Left forelimb (tissue), 1 donor: ENCODE results near the gene H6PD.

Source experiments
- DNase-seq: peaks from one replicate; pipeline ENCODE4 v3.0.0-alpha.2; 2018; ENCODE audit warnings: low spot score

H6PD gene

DNA sequence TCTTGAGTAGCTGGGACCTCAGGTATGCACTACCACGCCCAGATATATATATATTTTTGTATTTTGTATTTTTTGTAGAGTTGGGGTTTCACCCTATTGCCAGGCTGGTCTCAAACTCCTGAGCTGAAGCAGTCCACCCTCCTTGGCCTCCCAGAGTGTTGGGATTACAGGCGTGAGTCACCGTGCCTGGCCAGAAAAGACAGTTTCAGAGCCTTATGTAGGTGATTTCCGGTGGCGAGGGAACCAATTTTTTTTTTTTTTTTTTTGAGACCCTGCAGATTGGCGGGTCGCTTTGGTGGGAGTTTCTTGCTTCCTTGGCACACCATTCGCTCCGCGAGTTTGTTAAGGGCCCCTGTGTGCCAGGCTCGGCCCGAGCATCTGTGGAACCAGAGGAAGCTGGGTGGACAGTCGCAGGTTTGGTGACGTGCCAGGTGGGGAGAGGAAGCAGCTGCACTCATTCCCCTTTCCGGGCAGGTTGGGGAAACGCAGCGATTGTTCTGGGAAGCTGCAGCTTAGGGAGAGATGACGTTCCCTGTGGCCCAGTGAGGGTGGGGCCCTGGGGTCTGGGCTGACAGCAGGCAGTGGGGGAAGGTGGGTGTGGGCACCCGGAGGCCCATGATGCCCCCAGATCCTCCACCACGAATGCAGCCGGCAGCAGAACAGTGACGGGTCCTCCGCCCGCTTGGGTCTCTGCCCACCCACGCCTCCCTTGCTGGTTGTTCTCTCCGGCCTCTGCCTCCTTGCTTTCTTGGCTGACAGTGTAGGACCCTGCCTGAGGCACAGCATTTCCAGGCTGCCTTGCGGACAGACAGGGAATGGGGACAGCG, 83.2 kb downstream of the H6PD start:
- peak; percentile 79 for DNase-seq

DNA sequence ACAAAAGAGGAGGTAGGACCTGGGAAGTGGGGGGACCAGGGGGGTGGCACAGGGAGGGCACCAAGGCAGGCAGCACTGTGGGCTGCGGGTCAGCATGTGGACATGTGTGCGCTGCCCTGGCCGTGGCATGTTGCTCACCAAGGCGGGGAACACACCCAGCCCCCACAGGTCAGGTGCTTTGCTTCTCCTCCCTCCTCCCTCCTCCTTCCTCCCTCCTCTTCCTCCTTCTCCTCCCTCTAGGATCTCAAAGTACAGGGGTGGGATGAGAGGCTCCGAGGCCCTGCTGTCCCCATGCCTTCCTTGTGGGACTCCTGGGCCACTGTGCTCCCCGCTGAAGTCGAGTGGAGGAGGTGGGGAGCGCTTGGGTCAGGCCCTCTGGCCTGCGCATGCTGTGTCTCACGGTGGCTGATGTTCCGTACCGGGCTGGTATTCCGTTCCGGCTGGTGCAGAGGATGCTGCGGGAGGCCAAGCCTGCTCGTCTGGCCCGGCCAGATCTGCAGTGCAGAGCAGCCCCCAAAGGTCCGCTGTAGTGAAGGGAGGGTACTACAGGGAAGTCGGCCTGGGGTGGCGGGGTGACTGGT, 84.7 kb downstream of the H6PD start:
- DNase-seq, result no peak

DNA sequence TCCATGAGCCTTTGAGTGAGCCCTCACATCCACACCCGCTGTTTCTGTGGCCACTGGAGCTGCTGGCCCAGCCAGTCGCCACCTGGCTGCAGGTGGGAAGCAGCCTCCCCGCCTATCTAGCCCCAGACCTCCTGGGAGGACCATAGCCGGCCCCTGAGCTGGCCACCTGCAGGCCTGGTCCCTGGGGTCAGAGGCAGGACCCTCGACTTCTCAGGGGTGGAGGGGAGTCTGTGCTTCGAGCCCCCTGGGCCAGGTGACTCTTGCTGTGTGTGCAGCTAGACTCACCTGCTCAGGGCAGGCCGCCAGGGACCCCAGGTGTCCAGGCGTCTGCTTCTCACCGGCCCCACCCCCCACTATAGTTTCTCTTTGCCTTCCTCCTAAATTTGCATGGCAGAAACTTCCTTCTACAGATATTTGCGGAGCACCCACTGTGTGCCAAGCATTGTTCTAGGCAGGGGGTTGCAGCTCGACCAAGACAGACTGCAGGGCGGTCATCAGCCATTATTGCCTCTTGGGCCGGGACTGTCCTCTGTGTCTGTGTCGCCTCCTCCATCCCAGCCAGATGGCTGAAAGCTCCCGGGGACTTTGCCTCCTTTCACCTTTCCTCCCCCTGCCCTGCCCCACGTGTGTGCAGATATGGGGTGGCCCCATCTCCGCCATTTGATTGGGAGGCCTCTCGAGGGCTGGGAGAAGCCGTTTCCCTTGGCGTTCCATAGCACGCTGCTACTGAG, 85.4 kb downstream of the H6PD start:
- no peak for DNase-seq
